Nephron (organoid): ENCODE data around the gene CARD11.
"Not testable (repeated sequence)": the region's sequence is repeated elsewhere in the genome, so short reads cannot be mapped to it uniquely, and the experiment has no call there.

ENCODE experiments used
- H3K27ac Mint-ChIP-seq, 3 experiments: 2 replicates each; pipeline ENCODE4 v1.8.0; 2020; ENCODE audit warnings: mixed read lengths in 3 of 3, mild to moderate bottlenecking in 2 of 3, moderate library complexity in 1 of 3
- H3K27me3 Mint-ChIP-seq: 2 replicates; pipeline ENCODE4 v1.8.0; 2021; ENCODE audit warnings: low read depth, mild to moderate bottlenecking, moderate library complexity, mixed read lengths
- H3K36me3 Mint-ChIP-seq: 2 replicates; pipeline ENCODE4 v1.8.0; 2020; ENCODE audit warnings: low read depth, mixed read lengths
- H3K4me1 Mint-ChIP-seq: 2 replicates; pipeline ENCODE4 v1.8.0; 2020; ENCODE audit warnings: mixed read lengths
- H3K4me3 Mint-ChIP-seq, 3 experiments: 2 replicates each; pipeline ENCODE4 v1.8.0; 2020; ENCODE audit warnings: mild to moderate bottlenecking in 3 of 3, mixed read lengths in 3 of 3, moderate library complexity in 2 of 3
- H3K9me3 Mint-ChIP-seq: 2 replicates; pipeline ENCODE4 v1.8.0; 2020; ENCODE audit warnings: mixed read lengths
- CTCF ChIP-seq, 3 experiments: fragments of 200-600 bp; sonication (generic); IDR thresholded peaks; one replicate each; pipeline ENCODE4 v1.5.0; 2021; ENCODE audit warnings: antibody characterized with exemption in 3 of 3; ENCODE audit not compliant: unreplicated experiment in 3 of 3

Gene CARD11

GRCh38 chr7:3041986-3042675 lies 1.5 kb downstream of the CARD11 start:
- Mint-ChIP-seq H3K4me3 (peak overlapping the region in 2 of 3 experiments; percentile 25 to 47), H3K27me3 (peaks cover 31% of the 10 kb centered on the region), H3K36me3 (no peaks in the 10 kb centered on the region), H3K27ac (no peak overlapping the region), H3K9me3 (peaks cover 8% of the 10 kb centered on the region), H3K4me1 (no peaks in the 10 kb centered on the region)
- no peak for TF ChIP-seq CTCF (IDR thresholded peaks at IDR 0.05; ENCODE audit: unreplicated experiment in 3 of 3)

DNA sequence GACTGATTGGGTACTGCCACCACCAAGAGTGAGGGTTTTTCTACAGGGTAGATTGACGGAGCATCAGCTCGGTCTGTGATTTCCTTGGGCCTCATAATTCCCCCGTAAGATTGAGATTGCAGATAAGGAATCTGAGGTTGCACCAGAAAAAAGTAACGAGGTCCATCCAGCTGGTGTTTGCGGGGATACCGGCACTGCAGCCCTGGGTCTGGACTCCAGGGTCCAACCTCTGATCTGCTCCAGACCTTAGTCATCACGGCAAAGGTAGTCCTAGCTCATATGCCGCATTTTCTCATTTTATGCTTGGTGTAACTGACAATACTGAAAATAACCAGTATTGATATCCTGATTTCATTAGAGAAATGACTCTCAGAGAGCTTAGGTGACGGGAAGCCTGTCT lies 3.9 kb downstream of the CARD11 start:
- Mint-ChIP-seq H3K27ac (no peak overlapping the region), H3K9me3 (peaks cover 8% of the 10 kb centered on the region), H3K36me3 (no peaks in the 10 kb centered on the region), H3K27me3 (peaks cover 32% of the 10 kb centered on the region), H3K4me1 (no peaks in the 10 kb centered on the region), H3K4me3 (no peak overlapping the region)
- no peak for TF ChIP-seq CTCF (IDR thresholded peaks at IDR 0.05; ENCODE audit: unreplicated experiment in 3 of 3)

GRCh38 chr7:3038011-3038410 lies 5.7 kb downstream of the CARD11 start:
- not testable (repeated sequence) for H3K27ac Mint-ChIP-seq, H3K4me1 Mint-ChIP-seq, H3K9me3 Mint-ChIP-seq, H3K4me3 Mint-ChIP-seq, H3K36me3 Mint-ChIP-seq
- H3K27me3 Mint-ChIP-seq = peaks cover 24% of the 10 kb centered on the region

DNA sequence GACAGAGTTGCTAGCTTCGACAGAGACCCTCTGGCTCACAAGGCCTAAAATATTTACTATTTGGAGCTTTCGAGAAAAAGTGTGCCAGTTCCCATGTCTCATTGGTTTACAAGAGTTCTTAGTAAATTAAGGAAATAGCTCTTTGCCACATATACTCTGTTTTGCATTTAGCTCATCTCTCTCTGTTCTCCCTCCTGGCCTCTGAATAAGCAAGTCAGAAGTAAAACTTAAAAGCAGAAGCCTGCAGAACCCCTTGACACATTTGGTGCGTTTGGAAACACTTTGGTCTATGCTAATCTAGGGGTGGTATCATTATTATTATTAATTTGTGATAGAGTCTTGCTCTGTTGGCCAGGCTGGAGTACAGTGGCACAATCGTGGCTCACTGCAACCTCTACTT lies 6.4 kb downstream of the CARD11 start:
- Mint-ChIP-seq H3K27ac (no peak overlapping the region), H3K36me3 (no peaks in the 10 kb centered on the region), H3K4me1 (peaks cover 8% of the 10 kb centered on the region), H3K9me3 (peaks cover 8% of the 10 kb centered on the region), H3K4me3 (no peak overlapping the region), H3K27me3 (peaks cover 24% of the 10 kb centered on the region)
- TF ChIP-seq CTCF (IDR thresholded peaks at IDR 0.05; ENCODE audit: unreplicated experiment in 3 of 3) = no peak

GRCh38 chr7:3034591-3035150 lies 9.0 kb downstream of the CARD11 start:
- peaks cover 12% of the 10 kb centered on the region for H3K4me1 Mint-ChIP-seq
- no peak overlapping the region for H3K27ac Mint-ChIP-seq
- peaks cover 5% of the 10 kb centered on the region for H3K9me3 Mint-ChIP-seq
- peaks cover 11% of the 10 kb centered on the region for H3K27me3 Mint-ChIP-seq
- no peaks in the 10 kb centered on the region for H3K36me3 Mint-ChIP-seq
- no peak for TF ChIP-seq CTCF (IDR thresholded peaks at IDR 0.05; ENCODE audit: unreplicated experiment in 3 of 3)
- no peak overlapping the region for H3K4me3 Mint-ChIP-seq

DNA sequence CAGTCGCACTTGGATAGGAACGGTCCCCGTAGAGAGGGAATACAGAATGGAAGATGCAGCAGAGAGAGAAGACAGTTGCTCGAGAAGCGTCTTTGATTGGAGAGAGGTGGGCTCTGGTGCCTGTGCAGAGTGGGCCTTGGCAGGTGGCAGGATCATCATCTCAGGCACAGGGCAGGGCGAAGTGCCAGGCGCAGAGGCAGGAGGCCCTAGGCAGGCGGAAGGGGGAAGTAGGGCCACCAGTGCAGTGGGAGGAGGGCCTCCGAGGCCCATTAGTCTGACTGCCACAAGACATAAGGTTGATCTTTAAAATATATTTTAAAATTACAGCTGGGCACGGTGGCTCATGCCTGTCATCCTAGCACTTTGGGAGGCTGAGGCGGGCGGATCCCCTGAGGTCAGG lies 10.1 kb downstream of the CARD11 start:
- Mint-ChIP-seq H3K27ac (no peak overlapping the region), H3K9me3 (peaks cover 3% of the 10 kb centered on the region), H3K4me1 (peaks cover 14% of the 10 kb centered on the region), H3K27me3 (peaks cover 16% of the 10 kb centered on the region), H3K4me3 (no peak overlapping the region), H3K36me3 (no peaks in the 10 kb centered on the region)
- no peak for TF ChIP-seq CTCF (IDR thresholded peaks at IDR 0.05; ENCODE audit: unreplicated experiment in 3 of 3)
